Measurements from ENCODE around the gene TTC32.

The TTC32 gene

GRCh38 chr2:19861813-19862212 is 40.0 kb downstream of the TTC32 start:
- TF ChIP-seq CTCF (IDR thresholded peaks at IDR 0.05; ENCODE audit: low read depth, low read length, missing control alignments), result no peak
- no peak for DNase-seq (ENCODE audit: extremely low read depth, low read depth)
- no peak overlapping the region for H3K4me3 ChIP-seq (replicated peaks; ENCODE audit: low read depth, low read length)

GRCh38 chr2:19860022-19860421 is 41.8 kb downstream of the TTC32 start:
- DNase-seq (ENCODE audit: extremely low read depth, low read depth), result no peak
- TF ChIP-seq CTCF (IDR thresholded peaks at IDR 0.05; ENCODE audit: low read depth, low read length, missing control alignments), result no peak
- no peak overlapping the region for H3K4me3 ChIP-seq (replicated peaks; ENCODE audit: low read depth, low read length)

- no peak overlapping the region for H3K4me3 ChIP-seq (replicated peaks; ENCODE audit: low read depth, low read length)
- no peak for TF ChIP-seq CTCF (IDR thresholded peaks at IDR 0.05; ENCODE audit: low read depth, low read length, missing control alignments)
- DNase-seq (ENCODE audit: extremely low read depth, low read depth), result no peak
These were observed 42.2 kb downstream of the TTC32 start for GRCh38 chr2:19859565-19859964.

- no peak for DNase-seq (ENCODE audit: extremely low read depth, low read depth)
- H3K4me3 ChIP-seq (replicated peaks; ENCODE audit: low read depth, low read length), result no peak overlapping the region
- no peak for TF ChIP-seq CTCF (IDR thresholded peaks at IDR 0.05; ENCODE audit: low read depth, low read length, missing control alignments)
These were observed 44.0 kb downstream of the TTC32 start for GRCh38 chr2:19857806-19858205.

- no peak overlapping the region for H3K4me3 ChIP-seq (replicated peaks; ENCODE audit: low read depth, low read length)
- TF ChIP-seq CTCF (IDR thresholded peaks at IDR 0.05; ENCODE audit: low read depth, low read length, missing control alignments), result no peak
- DNase-seq (ENCODE audit: extremely low read depth, low read depth), result no peak
These were observed 44.7 kb downstream of the TTC32 start for GRCh38 chr2:19857100-19857499.

- no peak overlapping the region for H3K4me3 ChIP-seq (replicated peaks; ENCODE audit: low read depth, low read length)
- no peak for DNase-seq (ENCODE audit: extremely low read depth, low read depth)
- no peak for TF ChIP-seq CTCF (IDR thresholded peaks at IDR 0.05; ENCODE audit: low read depth, low read length, missing control alignments)
These were observed 46.0 kb downstream of the TTC32 start for GRCh38 chr2:19855542-19856431.

Data from HFF-Myc (cell line).